ENCODE data around the gene PTPRM.

- TF ChIP-seq YY1 (IDR thresholded peaks at IDR 0.05; ENCODE audit: low read depth) (no peak), RAD21 (IDR thresholded peaks at IDR 0.05; ENCODE audit: low read length) (no peak), SMC3 (IDR thresholded peaks at IDR 0.05; ENCODE audit: low read depth, low read length) (no peak), POLR2AphosphoS5 (IDR thresholded peaks at IDR 0.05; ENCODE audit: low read depth, low read length) (no peak), EZH2phosphoT487 (IDR thresholded peaks at IDR 0.05; ENCODE audit: borderline replicate concordance, low read depth) (no peak), EP300 (IDR thresholded peaks at IDR 0.05; ENCODE audit: borderline replicate concordance in 1 of 2, low read depth in 1 of 2, low read length in 1 of 2) (no peak), USF2 (IDR thresholded peaks at IDR 0.05; ENCODE audit: borderline replicate concordance, low read depth, low read length) (no peak), CHD2 (IDR thresholded peaks at IDR 0.05; ENCODE audit: low read length, partially characterized antibody) (no peak), SIN3A (IDR thresholded peaks at IDR 0.05; ENCODE audit: borderline replicate concordance, low read depth, low read length) (no peak), RCOR1 (IDR thresholded peaks at IDR 0.05; ENCODE audit: low read length) (no peak), NRF1 (IDR thresholded peaks at IDR 0.05; ENCODE audit: low read depth, low read length) (no peak), NFIC (IDR thresholded peaks at IDR 0.05; ENCODE audit: borderline replicate concordance) (no peak)
- TF ChIP-seq, protein P1, sequence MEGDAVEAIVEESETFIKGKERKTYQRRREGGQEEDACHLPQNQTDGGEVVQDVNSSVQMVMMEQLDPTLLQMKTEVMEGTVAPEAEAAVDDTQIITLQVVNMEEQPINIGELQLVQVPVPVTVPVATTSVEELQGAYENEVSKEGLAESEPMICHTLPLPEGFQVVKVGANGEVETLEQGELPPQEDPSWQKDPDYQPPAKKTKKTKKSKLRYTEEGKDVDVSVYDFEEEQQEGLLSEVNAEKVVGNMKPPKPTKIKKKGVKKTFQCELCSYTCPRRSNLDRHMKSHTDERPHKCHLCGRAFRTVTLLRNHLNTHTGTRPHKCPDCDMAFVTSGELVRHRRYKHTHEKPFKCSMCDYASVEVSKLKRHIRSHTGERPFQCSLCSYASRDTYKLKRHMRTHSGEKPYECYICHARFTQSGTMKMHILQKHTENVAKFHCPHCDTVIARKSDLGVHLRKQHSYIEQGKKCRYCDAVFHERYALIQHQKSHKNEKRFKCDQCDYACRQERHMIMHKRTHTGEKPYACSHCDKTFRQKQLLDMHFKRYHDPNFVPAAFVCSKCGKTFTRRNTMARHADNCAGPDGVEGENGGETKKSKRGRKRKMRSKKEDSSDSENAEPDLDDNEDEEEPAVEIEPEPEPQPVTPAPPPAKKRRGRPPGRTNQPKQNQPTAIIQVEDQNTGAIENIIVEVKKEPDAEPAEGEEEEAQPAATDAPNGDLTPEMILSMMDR (IDR thresholded peaks at IDR 0.05) = no peak
- TF ChIP-seq, protein P2, sequence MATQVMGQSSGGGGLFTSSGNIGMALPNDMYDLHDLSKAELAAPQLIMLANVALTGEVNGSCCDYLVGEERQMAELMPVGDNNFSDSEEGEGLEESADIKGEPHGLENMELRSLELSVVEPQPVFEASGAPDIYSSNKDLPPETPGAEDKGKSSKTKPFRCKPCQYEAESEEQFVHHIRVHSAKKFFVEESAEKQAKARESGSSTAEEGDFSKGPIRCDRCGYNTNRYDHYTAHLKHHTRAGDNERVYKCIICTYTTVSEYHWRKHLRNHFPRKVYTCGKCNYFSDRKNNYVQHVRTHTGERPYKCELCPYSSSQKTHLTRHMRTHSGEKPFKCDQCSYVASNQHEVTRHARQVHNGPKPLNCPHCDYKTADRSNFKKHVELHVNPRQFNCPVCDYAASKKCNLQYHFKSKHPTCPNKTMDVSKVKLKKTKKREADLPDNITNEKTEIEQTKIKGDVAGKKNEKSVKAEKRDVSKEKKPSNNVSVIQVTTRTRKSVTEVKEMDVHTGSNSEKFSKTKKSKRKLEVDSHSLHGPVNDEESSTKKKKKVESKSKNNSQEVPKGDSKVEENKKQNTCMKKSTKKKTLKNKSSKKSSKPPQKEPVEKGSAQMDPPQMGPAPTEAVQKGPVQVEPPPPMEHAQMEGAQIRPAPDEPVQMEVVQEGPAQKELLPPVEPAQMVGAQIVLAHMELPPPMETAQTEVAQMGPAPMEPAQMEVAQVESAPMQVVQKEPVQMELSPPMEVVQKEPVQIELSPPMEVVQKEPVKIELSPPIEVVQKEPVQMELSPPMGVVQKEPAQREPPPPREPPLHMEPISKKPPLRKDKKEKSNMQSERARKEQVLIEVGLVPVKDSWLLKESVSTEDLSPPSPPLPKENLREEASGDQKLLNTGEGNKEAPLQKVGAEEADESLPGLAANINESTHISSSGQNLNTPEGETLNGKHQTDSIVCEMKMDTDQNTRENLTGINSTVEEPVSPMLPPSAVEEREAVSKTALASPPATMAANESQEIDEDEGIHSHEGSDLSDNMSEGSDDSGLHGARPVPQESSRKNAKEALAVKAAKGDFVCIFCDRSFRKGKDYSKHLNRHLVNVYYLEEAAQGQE (IDR thresholded peaks at IDR 0.05; ENCODE audit: low read depth, low read length) = no peak
Measured at GRCh38 chr18:8249811-8250210, 682.7 kb downstream of the PTPRM start.
